Measurements from ENCODE around the gene SMIM38.

The SMIM38 gene

GRCh38 chr11:69141742-69142141 is 14.0 kb upstream of the SMIM38 start:
- Histone ChIP-seq H3K9me3 (ENCODE audit: insufficient read depth, low read length, severe bottlenecking) (peaks cover 6% of the 10 kb centered on the region), H3K36me3 (ENCODE audit: insufficient read depth, low read length) (no peaks in the 10 kb centered on the region), H4K20me1 (ENCODE audit: insufficient read depth, low read length) (no peaks in the 10 kb centered on the region), H3K9ac (ENCODE audit: low read depth, low read length) (no peak overlapping the region), H3K27ac (ENCODE audit: low read length) (no peak overlapping the region), H2AFZ (ENCODE audit: low read depth, low read length) (no peak overlapping the region), H3K27me3 (ENCODE audit: insufficient read depth, low read length, poor library complexity) (no peaks in the 10 kb centered on the region), H3K79me2 (ENCODE audit: insufficient read depth, low read length) (no peaks in the 10 kb centered on the region), H3K4me1 (ENCODE audit: insufficient read depth, low read length) (no peaks in the 10 kb centered on the region), H3K4me3 (ENCODE audit: low read depth in 1 of 2, low read length in 2 of 2) (no peak overlapping the region), H3K4me2 (ENCODE audit: insufficient read depth, low read length) (no peak overlapping the region)
- ATAC-seq (ENCODE audit: insufficient read depth, low read depth) (no peak), DNase-seq (no peak)
- no peak for TF ChIP-seq CTCF (IDR thresholded peaks at IDR 0.05; ENCODE audit: borderline replicate concordance, extremely low read depth, low read length, poor library complexity, severe bottlenecking)
- TF ChIP-seq EZH2 (IDR thresholded peaks at IDR 0.05; ENCODE audit: borderline replicate concordance, low read depth, low read length, severe bottlenecking) = no peak

- H3K36me3 ChIP-seq (ENCODE audit: insufficient read depth, low read length) = no peaks in the 10 kb centered on the region
- H4K20me1 ChIP-seq (ENCODE audit: insufficient read depth, low read length) = no peaks in the 10 kb centered on the region
- TF ChIP-seq CTCF (IDR thresholded peaks at IDR 0.05; ENCODE audit: borderline replicate concordance, extremely low read depth, low read length, poor library complexity, severe bottlenecking) (no peak), EZH2 (IDR thresholded peaks at IDR 0.05; ENCODE audit: borderline replicate concordance, low read depth, low read length, severe bottlenecking) (no peak)
- DNase-seq (no peak), ATAC-seq (ENCODE audit: insufficient read depth, low read depth) (no peak)
- no peak overlapping the region for H3K27ac ChIP-seq (ENCODE audit: low read length)
- H3K4me1 ChIP-seq (ENCODE audit: insufficient read depth, low read length) = no peaks in the 10 kb centered on the region
- H3K79me2 ChIP-seq (ENCODE audit: insufficient read depth, low read length) = no peaks in the 10 kb centered on the region
- no peaks in the 10 kb centered on the region for H3K27me3 ChIP-seq (ENCODE audit: insufficient read depth, low read length, poor library complexity)
- H2AFZ ChIP-seq (ENCODE audit: low read depth, low read length) = no peak overlapping the region
- H3K4me2 ChIP-seq (ENCODE audit: insufficient read depth, low read length) = no peak overlapping the region
- no peak overlapping the region for H3K9ac ChIP-seq (ENCODE audit: low read depth, low read length)
- H3K4me3 ChIP-seq (ENCODE audit: low read depth in 1 of 2, low read length in 2 of 2) = no peak overlapping the region
- peaks cover 14% of the 10 kb centered on the region for H3K9me3 ChIP-seq (ENCODE audit: insufficient read depth, low read length, severe bottlenecking)
Observed at GRCh38 chr11:69142895-69143294, 12.8 kb upstream of the SMIM38 start.

GRCh38 chr11:69144316-69145049 is 11.3 kb upstream of the SMIM38 start:
- Histone ChIP-seq H3K36me3 (ENCODE audit: insufficient read depth, low read length) (no peaks in the 10 kb centered on the region), H3K27ac (ENCODE audit: low read length) (no peak overlapping the region), H2AFZ (ENCODE audit: low read depth, low read length) (no peak overlapping the region), H3K27me3 (ENCODE audit: insufficient read depth, low read length, poor library complexity) (no peaks in the 10 kb centered on the region), H3K9me3 (ENCODE audit: insufficient read depth, low read length, severe bottlenecking) (peaks cover 14% of the 10 kb centered on the region), H4K20me1 (ENCODE audit: insufficient read depth, low read length) (no peaks in the 10 kb centered on the region), H3K4me1 (ENCODE audit: insufficient read depth, low read length) (no peaks in the 10 kb centered on the region), H3K4me2 (ENCODE audit: insufficient read depth, low read length) (no peak overlapping the region), H3K4me3 (ENCODE audit: low read depth in 1 of 2, low read length in 2 of 2) (no peak overlapping the region), H3K79me2 (ENCODE audit: insufficient read depth, low read length) (no peaks in the 10 kb centered on the region), H3K9ac (ENCODE audit: low read depth, low read length) (no peak overlapping the region)
- DNase-seq = no peak
- TF ChIP-seq EZH2 (IDR thresholded peaks at IDR 0.05; ENCODE audit: borderline replicate concordance, low read depth, low read length, severe bottlenecking) = no peak
- no peak for TF ChIP-seq CTCF (IDR thresholded peaks at IDR 0.05; ENCODE audit: borderline replicate concordance, extremely low read depth, low read length, poor library complexity, severe bottlenecking)
- ATAC-seq (ENCODE audit: insufficient read depth, low read depth) = no peak

Measured in DND-41 (cell line).